ENCODE results near the gene CLCN7. TPM values are rescaled to one million over a fixed set of nuclear protein-coding genes. Genes with fewer than 3 reads are reported as not detected.

The CLCN7 gene
- total RNA-seq, 1 experiment from 2014 or later = 48.2 TPM

DNA sequence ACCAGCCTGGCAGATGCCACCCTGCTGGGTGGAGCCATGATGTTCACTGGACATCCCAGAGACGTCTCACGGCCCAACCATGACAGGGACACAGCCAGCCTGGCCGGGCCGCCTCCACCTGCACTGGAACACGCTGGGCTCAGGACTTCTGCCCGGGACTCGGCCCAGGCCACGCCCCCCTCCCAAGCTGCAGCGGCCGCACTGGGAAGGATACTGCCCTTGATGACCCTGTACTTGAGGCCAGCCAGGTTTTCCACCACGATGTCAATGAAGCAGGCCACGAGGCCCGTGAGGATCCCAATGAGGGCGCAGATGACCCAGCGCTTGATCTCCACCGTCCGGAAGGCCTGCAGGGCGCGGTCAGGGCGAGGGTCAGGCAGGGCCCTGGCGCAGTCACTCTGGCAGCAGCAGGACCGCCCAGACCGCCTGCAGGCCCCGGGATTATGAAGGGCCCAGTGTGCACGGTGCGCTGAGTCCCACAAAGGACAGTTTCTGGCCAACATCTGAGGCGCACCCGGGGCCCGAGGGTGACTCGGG lies 14.2 kb downstream of the CLCN7 start:
- Histone ChIP-seq H3K36me3 (ENCODE audit: low read depth, low read length) (no peaks in the 10 kb centered on the region), H3K79me2 (ENCODE audit: low read length) (no peaks in the 10 kb centered on the region), H4K20me1 (ENCODE audit: low read length) (no peaks in the 10 kb centered on the region), H3K9me2 (replicated peaks; ENCODE audit: low read length) (no peaks in the 10 kb centered on the region), H3K9ac (ENCODE audit: low read length) (no peak overlapping the region), H3K27ac (ENCODE audit: low read length) (no peak overlapping the region), H2AFZ (ENCODE audit: low read length) (no peak overlapping the region), H3F3A (ENCODE audit: low read length, unreplicated experiment) (no peaks in the 10 kb centered on the region), H3K9me3 (ENCODE audit: low read length) (no peaks in the 10 kb centered on the region), H3K27me3 (ENCODE audit: low read length) (no peaks in the 10 kb centered on the region), H3K4me1 (ENCODE audit: insufficient read depth, low read length) (no peaks in the 10 kb centered on the region), H3K4me2 (ENCODE audit: low read length) (no peak overlapping the region), H3K4me3 (ENCODE audit: low read length) (no peak overlapping the region)
- ChIA-PET CTCF (no interaction called here), POLR2A (ENCODE audit: unreplicated experiment) (no interaction called here)
- no peak for ATAC-seq
- BruUV-seq (replicated peaks) = no TSS peak
- intact Hi-C loops (cut with micrococcal nuclease) = no loop called here
- no peak for TF ChIP-seq CTCF (conservative IDR thresholded peaks at IDR 0.05; ENCODE audit: low read depth, low read length)
- no peak for DNase-seq

DNA sequence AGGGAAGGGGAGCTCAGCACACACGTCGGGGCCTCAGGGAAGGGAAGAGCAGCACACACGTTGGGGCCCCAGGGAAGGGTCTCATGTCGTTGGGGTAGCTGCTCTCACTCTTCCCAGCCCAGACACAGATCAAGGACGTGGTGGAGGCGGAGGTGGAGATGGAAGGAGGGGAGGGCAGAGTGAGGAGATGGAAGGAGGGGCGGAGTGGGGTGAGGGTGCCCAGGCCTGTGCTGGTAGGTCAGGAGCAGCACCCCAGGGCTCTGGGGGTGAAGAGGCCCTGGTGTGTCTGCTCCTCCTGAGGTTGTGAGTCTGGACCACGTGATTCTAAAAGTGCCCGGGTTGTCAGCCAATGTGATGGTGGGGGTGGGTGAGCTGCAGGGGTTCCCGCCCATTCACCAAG lies 14.9 kb downstream of the CLCN7 start:
- no peak for DNase-seq
- intact Hi-C loops (cut with micrococcal nuclease) = no loop called here
- ATAC-seq = no peak
- H3K9me3 ChIP-seq (ENCODE audit: low read length) = no peaks in the 10 kb centered on the region
- no peaks in the 10 kb centered on the region for H3K36me3 ChIP-seq (ENCODE audit: low read depth, low read length)
- POLR2A ChIA-PET (ENCODE audit: unreplicated experiment) = no interaction called here
- no peaks in the 10 kb centered on the region for H3K27me3 ChIP-seq (ENCODE audit: low read length)
- no peak overlapping the region for H3K27ac ChIP-seq (ENCODE audit: low read length)
- TF ChIP-seq CTCF (conservative IDR thresholded peaks at IDR 0.05; ENCODE audit: low read depth, low read length) = no peak
- no peak for TF ChIP-seq EZH2 (IDR thresholded peaks at IDR 0.05; ENCODE audit: low read length, unreplicated experiment)
- no peak for TF ChIP-seq EZH2phosphoT487 (IDR thresholded peaks at IDR 0.05; ENCODE audit: borderline replicate concordance, low read length)
- H3K4me1 ChIP-seq (ENCODE audit: insufficient read depth, low read length) = no peaks in the 10 kb centered on the region
- no peaks in the 10 kb centered on the region for H3K79me2 ChIP-seq (ENCODE audit: low read length)
- CTCF ChIA-PET = no interaction called here
- no TSS peak for BruUV-seq (replicated peaks)
- no peak overlapping the region for H3K4me3 ChIP-seq (ENCODE audit: low read length)
- H3K4me2 ChIP-seq (ENCODE audit: low read length) = no peak overlapping the region
- H2AFZ ChIP-seq (ENCODE audit: low read length) = no peak overlapping the region
- H3F3A ChIP-seq (ENCODE audit: low read length, unreplicated experiment) = no peaks in the 10 kb centered on the region
- H4K20me1 ChIP-seq (ENCODE audit: low read length) = no peaks in the 10 kb centered on the region
- H3K9me2 ChIP-seq (replicated peaks; ENCODE audit: low read length) = no peaks in the 10 kb centered on the region
- H3K9ac ChIP-seq (ENCODE audit: low read length) = no peak overlapping the region

GRCh38 chr16:1458977-1459341 lies 15.9 kb downstream of the CLCN7 start:
- Histone ChIP-seq H3K36me3 (ENCODE audit: low read depth, low read length) (no peaks in the 10 kb centered on the region), H3K27me3 (ENCODE audit: low read length) (no peaks in the 10 kb centered on the region), H3K4me1 (ENCODE audit: insufficient read depth, low read length) (no peaks in the 10 kb centered on the region), H3K9ac (ENCODE audit: low read length) (no peak overlapping the region), H3F3A (ENCODE audit: low read length, unreplicated experiment) (no peaks in the 10 kb centered on the region), H3K4me2 (ENCODE audit: low read length) (no peak overlapping the region), H3K79me2 (ENCODE audit: low read length) (no peaks in the 10 kb centered on the region), H3K27ac (ENCODE audit: low read length) (no peak overlapping the region), H4K20me1 (ENCODE audit: low read length) (no peaks in the 10 kb centered on the region), H2AFZ (ENCODE audit: low read length) (no peak overlapping the region), H3K9me2 (replicated peaks; ENCODE audit: low read length) (no peaks in the 10 kb centered on the region), H3K9me3 (ENCODE audit: low read length) (no peaks in the 10 kb centered on the region), H3K4me3 (ENCODE audit: low read length) (no peak overlapping the region)
- ATAC-seq (no peak), DNase-seq (no peak)
- TF ChIP-seq EZH2 (IDR thresholded peaks at IDR 0.05; ENCODE audit: low read length, unreplicated experiment) (no peak), EZH2phosphoT487 (IDR thresholded peaks at IDR 0.05; ENCODE audit: borderline replicate concordance, low read length) (no peak), CTCF (conservative IDR thresholded peaks at IDR 0.05; ENCODE audit: low read depth, low read length) (no peak)
- POLR2A ChIA-PET (ENCODE audit: unreplicated experiment) = no interaction called here
- intact Hi-C loops (cut with micrococcal nuclease) = no loop called here
- CTCF ChIA-PET = no interaction called here
- BruUV-seq (replicated peaks) = no TSS peak

Measured in PC-3 (cell line).